Measurements from ENCODE around the gene RAI14. TPM values are rescaled to one million over a fixed set of nuclear protein-coding genes. Genes with fewer than 3 reads are reported as not detected.

RAI14 gene
- total RNA-seq, 2 experiments from 2014 or later: 0.92 to 12.3 TPM

DNA sequence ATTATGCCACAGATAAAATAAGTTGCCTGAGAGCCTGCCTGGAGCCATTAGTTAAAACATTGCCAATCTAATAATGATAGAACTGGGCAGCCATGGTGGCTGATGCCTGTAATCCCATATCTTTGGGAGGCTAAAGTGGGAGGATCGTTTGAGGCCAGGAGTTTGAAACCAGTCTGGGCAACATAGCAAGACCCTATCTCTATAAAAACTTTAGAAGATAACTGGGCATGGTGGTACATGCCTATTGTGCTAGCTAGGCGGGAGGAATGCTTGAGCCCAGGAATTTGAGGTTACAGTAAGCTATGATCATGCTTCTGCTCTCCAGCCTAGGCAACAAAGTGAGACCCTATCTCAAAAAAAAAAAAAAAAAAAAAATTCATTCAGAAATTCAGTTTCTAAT, 52.6 kb downstream of the RAI14 start:
- Histone ChIP-seq H4K20me1 (ENCODE audit: insufficient read depth, low read length) (no peaks in the 10 kb centered on the region), H3K4me1 (ENCODE audit: insufficient read depth, low read length, poor library complexity, severe bottlenecking) (no peaks in the 10 kb centered on the region), H3K4me2 (ENCODE audit: low read length) (no peak overlapping the region), H3K9me3 (ENCODE audit: low read length) (no peaks in the 10 kb centered on the region), H3K4me3 (ENCODE audit: low read depth, low read length, poor library complexity, severe bottlenecking) (no peak overlapping the region), H2AFZ (ENCODE audit: low read length) (no peak overlapping the region), H3K36me3 (ENCODE audit: insufficient read depth, low read length) (no peaks in the 10 kb centered on the region), H3K79me2 (ENCODE audit: insufficient read depth, low read depth, low read length) (no peaks in the 10 kb centered on the region), H3K27ac (ENCODE audit: low read depth, low read length, poor library complexity, severe bottlenecking) (no peak overlapping the region), H3K9me2 (ENCODE audit: insufficient read depth, low read length) (no peaks in the 10 kb centered on the region)
- DNase-seq (ENCODE audit: low spot score): no peak
- BruUV-seq (replicated peaks): no TSS peak
- POLR2A ChIA-PET: interaction anchor here (0.6 to 1.0 kb wide), 3 partner anchors 180 to 884 kb away, joined by 4 to 6 read pairs (median 5); no protein-coding TSS in a partner anchor
- CTCF ChIA-PET (ENCODE audit: unreplicated experiment): no interaction called here
- no peak for TF ChIP-seq EZH2phosphoT487 (IDR thresholded peaks at IDR 0.05; ENCODE audit: borderline replicate concordance, low read depth, low read length)
- TF ChIP-seq, protein P1, sequence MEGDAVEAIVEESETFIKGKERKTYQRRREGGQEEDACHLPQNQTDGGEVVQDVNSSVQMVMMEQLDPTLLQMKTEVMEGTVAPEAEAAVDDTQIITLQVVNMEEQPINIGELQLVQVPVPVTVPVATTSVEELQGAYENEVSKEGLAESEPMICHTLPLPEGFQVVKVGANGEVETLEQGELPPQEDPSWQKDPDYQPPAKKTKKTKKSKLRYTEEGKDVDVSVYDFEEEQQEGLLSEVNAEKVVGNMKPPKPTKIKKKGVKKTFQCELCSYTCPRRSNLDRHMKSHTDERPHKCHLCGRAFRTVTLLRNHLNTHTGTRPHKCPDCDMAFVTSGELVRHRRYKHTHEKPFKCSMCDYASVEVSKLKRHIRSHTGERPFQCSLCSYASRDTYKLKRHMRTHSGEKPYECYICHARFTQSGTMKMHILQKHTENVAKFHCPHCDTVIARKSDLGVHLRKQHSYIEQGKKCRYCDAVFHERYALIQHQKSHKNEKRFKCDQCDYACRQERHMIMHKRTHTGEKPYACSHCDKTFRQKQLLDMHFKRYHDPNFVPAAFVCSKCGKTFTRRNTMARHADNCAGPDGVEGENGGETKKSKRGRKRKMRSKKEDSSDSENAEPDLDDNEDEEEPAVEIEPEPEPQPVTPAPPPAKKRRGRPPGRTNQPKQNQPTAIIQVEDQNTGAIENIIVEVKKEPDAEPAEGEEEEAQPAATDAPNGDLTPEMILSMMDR (conservative IDR thresholded peaks at IDR 0.05; ENCODE audit: low read length): no peak
- intact Hi-C loops (cut with micrococcal nuclease; ENCODE audit: unreplicated experiment): no loop called here

DNA sequence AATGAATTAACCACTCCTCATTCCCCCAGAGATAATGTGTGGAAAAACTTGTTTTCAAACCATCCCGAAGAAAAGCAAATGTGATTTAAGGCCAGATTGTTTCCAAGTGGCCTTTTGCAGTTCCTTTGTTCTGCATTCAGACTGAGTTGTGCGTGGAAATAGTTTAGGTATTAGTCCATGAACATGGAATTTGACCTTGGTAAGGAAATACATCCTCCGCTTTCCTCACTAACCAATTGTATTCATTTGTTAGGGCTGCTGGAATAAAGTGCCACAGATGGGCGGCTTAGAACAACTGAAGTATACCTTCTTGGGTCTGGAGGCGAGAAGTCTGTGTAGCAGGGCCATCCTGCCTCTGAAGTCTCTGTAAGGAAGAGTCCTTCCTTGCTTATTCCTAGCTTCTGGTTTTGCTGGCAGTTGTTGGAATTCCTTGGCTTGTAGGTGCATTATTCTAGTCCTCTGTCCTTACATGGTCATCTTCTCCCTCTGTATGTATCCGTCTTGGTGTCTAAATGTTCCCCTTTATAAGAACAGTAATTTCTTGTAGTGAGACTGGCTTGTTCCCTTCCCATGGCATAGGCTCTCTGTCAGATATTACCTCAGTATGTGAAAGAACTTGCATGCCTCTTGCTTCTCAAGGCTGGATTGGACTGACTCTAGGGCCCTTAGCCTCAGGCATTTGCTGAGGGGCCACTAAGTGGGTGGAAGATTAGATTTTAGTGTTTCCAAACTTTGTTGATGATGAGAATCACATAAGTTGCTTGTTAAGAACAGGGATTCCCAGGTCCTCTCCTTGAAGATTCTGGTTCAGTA, 53.9 kb downstream of the RAI14 start:
- H3K9me2 ChIP-seq (ENCODE audit: insufficient read depth, low read length): no peaks in the 10 kb centered on the region
- no peak overlapping the region for H3K27ac ChIP-seq (ENCODE audit: low read depth, low read length, poor library complexity, severe bottlenecking)
- H3K36me3 ChIP-seq (ENCODE audit: insufficient read depth, low read length): no peaks in the 10 kb centered on the region
- DNase-seq (ENCODE audit: low spot score): no peak
- no peak overlapping the region for H2AFZ ChIP-seq (ENCODE audit: low read length)
- no peak overlapping the region for H3K4me3 ChIP-seq (ENCODE audit: low read depth, low read length, poor library complexity, severe bottlenecking)
- intact Hi-C loops (cut with micrococcal nuclease; ENCODE audit: unreplicated experiment): no loop called here
- TF ChIP-seq, protein P1 (conservative IDR thresholded peaks at IDR 0.05; ENCODE audit: low read length): no peak
- no peak for TF ChIP-seq EZH2phosphoT487 (IDR thresholded peaks at IDR 0.05; ENCODE audit: borderline replicate concordance, low read depth, low read length)
- BruUV-seq (replicated peaks): no TSS peak
- H3K4me1 ChIP-seq (ENCODE audit: insufficient read depth, low read length, poor library complexity, severe bottlenecking): no peaks in the 10 kb centered on the region
- CTCF ChIA-PET (ENCODE audit: unreplicated experiment): interaction anchor here (0.6 kb wide), 1 partner anchor 247 kb away, joined by 3 read pairs; no protein-coding TSS in a partner anchor
- no peaks in the 10 kb centered on the region for H3K9me3 ChIP-seq (ENCODE audit: low read length)
- no peaks in the 10 kb centered on the region for H3K79me2 ChIP-seq (ENCODE audit: insufficient read depth, low read depth, low read length)
- POLR2A ChIA-PET: no interaction called here
- H3K4me2 ChIP-seq (ENCODE audit: low read length): no peak overlapping the region
- H4K20me1 ChIP-seq (ENCODE audit: insufficient read depth, low read length): no peaks in the 10 kb centered on the region

DNA sequence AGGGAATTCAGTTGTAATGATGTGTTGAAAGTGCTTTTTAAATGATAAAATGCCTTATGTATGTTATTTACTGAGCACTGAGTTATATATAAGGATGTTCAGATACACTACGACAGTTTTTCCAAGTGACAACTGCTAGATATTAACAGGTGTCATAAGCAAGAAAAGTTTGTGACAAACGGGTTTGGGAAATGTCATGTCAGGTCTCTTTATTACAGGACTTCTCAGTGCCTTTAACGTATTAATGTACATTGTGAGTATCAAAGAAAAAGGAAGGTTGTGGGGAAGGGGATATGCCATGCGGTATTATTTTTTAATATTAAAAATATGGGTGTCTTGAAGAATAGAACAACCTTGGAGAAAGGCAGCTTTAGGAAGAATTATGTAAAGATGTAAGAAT, 56.4 kb downstream of the RAI14 start:
- Histone ChIP-seq H4K20me1 (ENCODE audit: insufficient read depth, low read length) (no peaks in the 10 kb centered on the region), H3K79me2 (ENCODE audit: insufficient read depth, low read depth, low read length) (no peaks in the 10 kb centered on the region), H2AFZ (ENCODE audit: low read length) (no peak overlapping the region), H3K9me3 (ENCODE audit: low read length) (no peaks in the 10 kb centered on the region), H3K27ac (ENCODE audit: low read depth, low read length, poor library complexity, severe bottlenecking) (no peak overlapping the region), H3K4me1 (ENCODE audit: insufficient read depth, low read length, poor library complexity, severe bottlenecking) (no peaks in the 10 kb centered on the region), H3K9me2 (ENCODE audit: insufficient read depth, low read length) (no peaks in the 10 kb centered on the region), H3K4me3 (ENCODE audit: low read depth, low read length, poor library complexity, severe bottlenecking) (no peak overlapping the region), H3K36me3 (ENCODE audit: insufficient read depth, low read length) (no peaks in the 10 kb centered on the region), H3K4me2 (ENCODE audit: low read length) (no peak overlapping the region)
- intact Hi-C loops (cut with micrococcal nuclease; ENCODE audit: unreplicated experiment): no loop called here
- POLR2A ChIA-PET: no interaction called here
- CTCF ChIA-PET (ENCODE audit: unreplicated experiment): no interaction called here
- DNase-seq (ENCODE audit: low spot score): no peak
- no TSS peak for BruUV-seq (replicated peaks)
- TF ChIP-seq, protein P1 (conservative IDR thresholded peaks at IDR 0.05; ENCODE audit: low read length): no peak
- no peak for TF ChIP-seq EZH2phosphoT487 (IDR thresholded peaks at IDR 0.05; ENCODE audit: borderline replicate concordance, low read depth, low read length)
